Neural crest cell (in vitro differentiated cells): ENCODE measurements around the gene EQTN. TPM values are rescaled to one million over a fixed set of nuclear protein-coding genes. Genes with fewer than 3 reads are reported as not detected.

Experiments
- DNase-seq: peaks from one replicate; pipeline ENCODE4 v3.0.0; 2021; ENCODE audit warnings: low read depth, mixed read lengths, low spot score
- H3K27ac Mint-ChIP-seq: one replicate; pipeline ENCODE4 v1.8.0; 2021; ENCODE audit warnings: mild to moderate bottlenecking, mixed read lengths; ENCODE audit not compliant: unreplicated experiment
- H3K27me3 Mint-ChIP-seq: 2 replicates; pipeline ENCODE4 v1.8.0; 2021; ENCODE audit warnings: low read depth, mild to moderate bottlenecking, mixed read lengths
- H3K36me3 Mint-ChIP-seq: 2 replicates; pipeline ENCODE4 v1.8.0; 2021; ENCODE audit warnings: low read depth, mild to moderate bottlenecking, mixed read lengths
- H3K4me1 Mint-ChIP-seq: 2 replicates; pipeline ENCODE4 v1.8.0; 2021; ENCODE audit warnings: mixed read lengths
- H3K4me3 Mint-ChIP-seq: one replicate; pipeline ENCODE4 v1.8.0; 2021; ENCODE audit warnings: mild to moderate bottlenecking, mixed read lengths
- H3K9me3 Mint-ChIP-seq: 2 replicates; pipeline ENCODE4 v1.8.0; 2021; ENCODE audit warnings: mixed read lengths
- CTCF ChIP-seq: fragments of 200-600 bp; sonication (generic); conservative IDR thresholded peaks from 2 replicates; pipeline ENCODE4 v1.5.0; 2021; ENCODE audit warnings: antibody characterized with exemption, mild to moderate bottlenecking
- total RNA-seq: library from RNA; stranded (reverse); gene quantifications from 2 replicates; pipeline ENCODE4 v1.2.1, GENCODE V29; 2021

The EQTN gene
- total RNA-seq, 1 donor from 2014 or later, result 0.40 TPM

- Mint-ChIP-seq H3K4me3 (no peak overlapping the region), H3K36me3 (peaks cover 41% of the 10 kb centered on the region), H3K27ac (no peak overlapping the region), H3K9me3 (peaks cover 2% of the 10 kb centered on the region), H3K27me3 (no peaks in the 10 kb centered on the region), H3K4me1 (peaks cover 15% of the 10 kb centered on the region)
- DNase-seq, result no peak
- no peak for TF ChIP-seq CTCF
These were observed 31.5 kb upstream of the EQTN start for GRCh38 chr9:27328483-27328882.

- peaks cover 5% of the 10 kb centered on the region for H3K9me3 Mint-ChIP-seq
- peaks cover 4% of the 10 kb centered on the region for H3K4me1 Mint-ChIP-seq
- no peak overlapping the region for H3K27ac Mint-ChIP-seq
- no peak overlapping the region for H3K4me3 Mint-ChIP-seq
- no peak for DNase-seq
- no peaks in the 10 kb centered on the region for H3K27me3 Mint-ChIP-seq
- no peaks in the 10 kb centered on the region for H3K36me3 Mint-ChIP-seq
- TF ChIP-seq CTCF, result no peak
These were observed 14.2 kb upstream of the EQTN start for GRCh38 chr9:27311184-27311583.

- Mint-ChIP-seq H3K4me3 (no peak overlapping the region), H3K9me3 (peaks cover 5% of the 10 kb centered on the region), H3K27me3 (no peaks in the 10 kb centered on the region), H3K27ac (no peak overlapping the region), H3K36me3 (no peaks in the 10 kb centered on the region), H3K4me1 (peaks cover 4% of the 10 kb centered on the region)
- no peak for TF ChIP-seq CTCF
- no peak for DNase-seq
These were observed 13.6 kb upstream of the EQTN start for GRCh38 chr9:27310582-27310981.

GRCh38 chr9:27308691-27309390 is 11.9 kb upstream of the EQTN start:
- H3K4me1 Mint-ChIP-seq, result peaks cover 4% of the 10 kb centered on the region
- TF ChIP-seq CTCF, result no peak
- H3K27me3 Mint-ChIP-seq, result no peaks in the 10 kb centered on the region
- no peak overlapping the region for H3K4me3 Mint-ChIP-seq
- H3K9me3 Mint-ChIP-seq, result peaks cover 7% of the 10 kb centered on the region
- DNase-seq, result no peak
- no peak overlapping the region for H3K27ac Mint-ChIP-seq
- no peaks in the 10 kb centered on the region for H3K36me3 Mint-ChIP-seq

- TF ChIP-seq CTCF, result no peak
- DNase-seq, result no peak
- Mint-ChIP-seq H3K27me3 (no peaks in the 10 kb centered on the region), H3K27ac (no peak overlapping the region), H3K36me3 (no peaks in the 10 kb centered on the region), H3K4me3 (no peak overlapping the region), H3K9me3 (peaks cover 7% of the 10 kb centered on the region), H3K4me1 (peaks cover 6% of the 10 kb centered on the region)
These were observed 7.6 kb upstream of the EQTN start for GRCh38 chr9:27304521-27304920.
